Liver (tissue), 3 donors: ENCODE measurements around the gene SNAI3.

Experiments
- ATF3 ChIP-seq: IDR thresholded peaks from 2 replicates; pipeline ENCODE4 v1.6.1; 2016; ENCODE audit warnings: antibody characterized with exemption
- CTCF ChIP-seq: fragments of 150-350 bp; IDR thresholded peaks from 2 replicates; pipeline ENCODE4 v1.5.1; 2017; ENCODE audit warnings: improper control_type of control experiment, low read depth, low read length; ENCODE audit not compliant: missing input control
- EGR1 ChIP-seq, 2 donors: IDR thresholded peaks; 2 replicates each; pipeline ENCODE4 v1.6.1; 2016 to 2018; ENCODE audit warnings: antibody characterized with exemption in 2 of 2, low read depth in 2 of 2
- JUND ChIP-seq, 2 donors: IDR thresholded peaks; 2 replicates each; pipeline ENCODE4 v1.6.1; 2016; ENCODE audit warnings: antibody characterized with exemption in 2 of 2
- MAX ChIP-seq: IDR thresholded peaks from 2 replicates; pipeline ENCODE4 v1.6.1; 2016; ENCODE audit warnings: antibody characterized with exemption
- RAD21 ChIP-seq, 2 donors: IDR thresholded peaks; 2 replicates each; pipeline ENCODE4 v1.6.1; 2016; ENCODE audit warnings: antibody characterized with exemption in 2 of 2, mild to moderate bottlenecking in 2 of 2
- REST ChIP-seq: IDR thresholded peaks from 2 replicates; pipeline ENCODE4 v1.6.1; 2016; ENCODE audit warnings: antibody characterized with exemption, mild to moderate bottlenecking
- SP1 ChIP-seq: IDR thresholded peaks from 2 replicates; pipeline ENCODE4 v1.6.1; 2018; ENCODE audit warnings: antibody characterized with exemption, mild to moderate bottlenecking
- TAF1 ChIP-seq: conservative IDR thresholded peaks from 2 replicates; pipeline ENCODE4 v1.6.1; 2016; ENCODE audit warnings: antibody characterized with exemption, mild to moderate bottlenecking
- donor health status: healthy.
- donor health status: healthy.

GRCh38 chr16:88698646-88699045 is 12.3 kb upstream of the SNAI3 start:
- TF ChIP-seq CTCF: no peak
- no peak for TF ChIP-seq REST
- TF ChIP-seq RAD21 (IDR thresholded peaks at IDR 0.05): no peak
- TF ChIP-seq MAX: no peak
- no peak for TF ChIP-seq SP1
- no peak for TF ChIP-seq TAF1
- TF ChIP-seq EGR1 (IDR thresholded peaks at IDR 0.05; ENCODE audit: low read depth in 2 of 2): no peak
- no peak for TF ChIP-seq JUND (IDR thresholded peaks at IDR 0.05)
- TF ChIP-seq ATF3: no peak
